G401 (cell line): Measurements from ENCODE around the gene SCAMP4. TPM values are rescaled to one million over a fixed set of nuclear protein-coding genes. Genes with fewer than 3 reads are reported as not detected.

Experiments
- DNase-seq: peaks from one replicate; pipeline ENCODE4 v3.0.0-alpha.2; 2015; ENCODE audit warnings: low spot score
- in situ Hi-C: cut with HindIII; loops from 2 replicates; pipeline ENCODE4 v1.10.0; 2016; ENCODE audit warnings: low sequenced_read_pairs, mixed read lengths
- total RNA-seq: library from RNA; depleted of rRNA; stranded (reverse); fragments of >200 nt; shearing (Covaris generic); gene quantifications from 2 replicates; pipeline ENCODE4 v1.2.3, GENCODE V29; 2014

The SCAMP4 gene
- total RNA-seq, 1 experiment from 2014 or later, result 45.9 TPM

- peak; percentile 80 for DNase-seq
- in situ Hi-C loops, result no loop called here
Observed at GRCh38 chr19:1929021-1929742, 24.0 kb downstream of the SCAMP4 start.

GRCh38 chr19:1931445-1931844 is 26.2 kb downstream of the SCAMP4 start:
- DNase-seq, result no peak
- in situ Hi-C loops, result no loop called here

- in situ Hi-C loops, result no loop called here
- no peak for DNase-seq
Observed at GRCh38 chr19:1932395-1932794, 27.2 kb downstream of the SCAMP4 start.

- in situ Hi-C loops, result no loop called here
- no peak for DNase-seq
Observed at GRCh38 chr19:1933244-1933643, 28.0 kb downstream of the SCAMP4 start.

GRCh38 chr19:1933942-1934341 is 28.7 kb downstream of the SCAMP4 start:
- no peak for DNase-seq
- in situ Hi-C loops, result no loop called here

GRCh38 chr19:1935484-1936208 is 30.4 kb downstream of the SCAMP4 start:
- in situ Hi-C loops, result no loop called here
- no peak for DNase-seq

- DNase-seq, result no peak
- in situ Hi-C loops, result no loop called here
Observed at GRCh38 chr19:1936430-1936829, 31.2 kb downstream of the SCAMP4 start.

- in situ Hi-C loops, result no loop called here
Observed at GRCh38 chr19:1936916-1937610, 31.9 kb downstream of the SCAMP4 start.

GRCh38 chr19:1938071-1938470 is 32.9 kb downstream of the SCAMP4 start:
- in situ Hi-C loops, result no loop called here
- DNase-seq, result no peak

More at GRCh38 chr19:1936916-1937610, 31.9 kb downstream of the SCAMP4 start:
- no peak for DNase-seq

- DNase-seq, result no peak
- in situ Hi-C loops, result no loop called here
Observed at GRCh38 chr19:1941146-1942077, 36.2 kb downstream of the SCAMP4 start, which contains the start of gene CSNK1G2. CSNK1G2 (plus strand) TSS chr19:1941172; CDS start chr19:1969773, 28,601 bp downstream.

GRCh38 chr19:1942078-1942933 is 37.1 kb downstream of the SCAMP4 start:
- DNase-seq, result peak; percentile 59

GRCh38 chr19:1942934-1943555 is 37.8 kb downstream of the SCAMP4 start:
- DNase-seq, result no peak
- in situ Hi-C loops, result no loop called here

More at GRCh38 chr19:1942078-1942933, 37.1 kb downstream of the SCAMP4 start:
- in situ Hi-C loops, result no loop called here

GRCh38 chr19:1943661-1944087 is 38.5 kb downstream of the SCAMP4 start:
- in situ Hi-C loops, result no loop called here
- DNase-seq, result no peak

- in situ Hi-C loops, result no loop called here
- no peak for DNase-seq
Observed at GRCh38 chr19:1944088-1944915, 39.1 kb downstream of the SCAMP4 start.

- in situ Hi-C loops, result no loop called here
- no peak for DNase-seq
Observed at GRCh38 chr19:1944916-1945561, 39.8 kb downstream of the SCAMP4 start.

GRCh38 chr19:1945899-1946298 is 40.7 kb downstream of the SCAMP4 start:
- in situ Hi-C loops, result no loop called here
- DNase-seq, result no peak
